MG63 (cell line): Measurements from ENCODE around the gene CRYGA. TPM values are rescaled to one million over a fixed set of nuclear protein-coding genes. Genes with fewer than 3 reads are reported as not detected.
"Not testable (repeated sequence)": the region's sequence is repeated elsewhere in the genome, so short reads cannot be mapped to it uniquely, and the experiment has no call there.

Experiments used
- DNase-seq: peaks from one replicate; pipeline ENCODE4 v3.0.0-alpha.2; 2020
- H3K27me3 ChIP-seq: fragments of 250-450 bp; sonication (Bioruptor Pico); 2 replicates; pipeline ENCODE4 v1.5.1; 2020; ENCODE audit warnings: mild to moderate bottlenecking, moderate library complexity
- H3K36me3 ChIP-seq: fragments of 250-450 bp; sonication (Bioruptor Pico); 2 replicates; pipeline ENCODE4 v1.5.1; 2020; ENCODE audit warnings: mild to moderate bottlenecking, moderate library complexity
- H3K4me3 ChIP-seq: fragments of 250-450 bp; sonication (Bioruptor Pico); 2 replicates; pipeline ENCODE4 v1.5.1; 2020; ENCODE audit warnings: mild to moderate bottlenecking, moderate library complexity
- H3K9me3 ChIP-seq: fragments of 250-450 bp; sonication (Bioruptor Pico); 2 replicates; pipeline ENCODE4 v1.5.1; 2020; ENCODE audit warnings: mild to moderate bottlenecking, moderate library complexity
- total RNA-seq: library from RNA; depleted of rRNA; stranded (reverse); fragments of >200 nt; shearing (Covaris generic); gene quantifications from 2 replicates; pipeline ENCODE4 v1.2.3, GENCODE V29; 2014; ENCODE audit warnings: low replicate concordance

CRYGA gene
- total RNA-seq, 1 experiment from 2014 or later = not detected

- H3K36me3 ChIP-seq, DNase-seq, H3K4me3 ChIP-seq, H3K9me3 ChIP-seq, H3K27me3 ChIP-seq: not testable (repeated sequence)
Measured at GRCh38 chr2:208138334-208138733, 25.1 kb downstream of the CRYGA start.

GRCh38 chr2:208136716-208137094, 26.7 kb downstream of the CRYGA start:
- Histone ChIP-seq H3K36me3 (no peaks in the 10 kb centered on the region), H3K27me3 (no peaks in the 10 kb centered on the region), H3K4me3 (no peak overlapping the region), H3K9me3 (no peaks in the 10 kb centered on the region)
- DNase-seq = no peak

- no peak for DNase-seq
- no peaks in the 10 kb centered on the region for H3K27me3 ChIP-seq
- no peaks in the 10 kb centered on the region for H3K9me3 ChIP-seq
- H3K36me3 ChIP-seq = no peaks in the 10 kb centered on the region
- H3K4me3 ChIP-seq = no peak overlapping the region
Measured at GRCh38 chr2:208135794-208136715, 27.3 kb downstream of the CRYGA start.

GRCh38 chr2:208134928-208135586, 28.3 kb downstream of the CRYGA start:
- no peaks in the 10 kb centered on the region for H3K27me3 ChIP-seq
- no peak for DNase-seq
- no peak overlapping the region for H3K4me3 ChIP-seq

GRCh38 chr2:208130712-208131110, 32.7 kb downstream of the CRYGA start:
- Histone ChIP-seq H3K4me3 (no peak overlapping the region), H3K9me3 (no peaks in the 10 kb centered on the region), H3K27me3 (no peaks in the 10 kb centered on the region), H3K36me3 (no peaks in the 10 kb centered on the region)
- DNase-seq = no peak

More at GRCh38 chr2:208134928-208135586, 28.3 kb downstream of the CRYGA start:
- Histone ChIP-seq H3K9me3 (no peaks in the 10 kb centered on the region), H3K36me3 (no peaks in the 10 kb centered on the region)

- H3K36me3 ChIP-seq = no peaks in the 10 kb centered on the region
- no peak within 1 kb of the TSS for H3K4me3 ChIP-seq
- DNase-seq = no peak
- no peaks in the 10 kb centered on the region for H3K9me3 ChIP-seq
- H3K27me3 ChIP-seq = no peaks in the 10 kb centered on the region
Measured at GRCh38 chr2:208129744-208130711, 33.4 kb downstream of the CRYGA start, which contains the start of gene CRYGC. Gene CRYGC, minus strand, starts transcription at chr2:208129828. Its CDS starts 36 bp downstream, at chr2:208129792.

GRCh38 chr2:208128136-208128535, 35.3 kb downstream of the CRYGA start:
- DNase-seq = no peak
- no peaks in the 10 kb centered on the region for H3K9me3 ChIP-seq
- H3K4me3 ChIP-seq = no peak overlapping the region
- no peaks in the 10 kb centered on the region for H3K27me3 ChIP-seq
- no peaks in the 10 kb centered on the region for H3K36me3 ChIP-seq

- H3K9me3 ChIP-seq = no peaks in the 10 kb centered on the region
- H3K4me3 ChIP-seq = no peak overlapping the region
- H3K27me3 ChIP-seq = no peaks in the 10 kb centered on the region
- no peak for DNase-seq
- H3K36me3 ChIP-seq = no peaks in the 10 kb centered on the region
Measured at GRCh38 chr2:208127090-208127489, 36.3 kb downstream of the CRYGA start.

GRCh38 chr2:208125251-208125650, 38.1 kb downstream of the CRYGA start:
- H3K4me3 ChIP-seq = no peak overlapping the region
- DNase-seq = no peak
- H3K9me3 ChIP-seq = no peaks in the 10 kb centered on the region
- H3K36me3 ChIP-seq = no peaks in the 10 kb centered on the region
- no peaks in the 10 kb centered on the region for H3K27me3 ChIP-seq

GRCh38 chr2:208124013-208124715, 39.2 kb downstream of the CRYGA start, which contains the start of gene CRYGD:
Gene CRYGD, minus strand, starts transcription at chr2:208124524. Its CDS starts 51 bp downstream, at chr2:208124473.
- not testable (repeated sequence) for H3K36me3 ChIP-seq, H3K9me3 ChIP-seq, H3K27me3 ChIP-seq
- DNase-seq = peak; percentile 11
- peak within 1 kb of the TSS; percentile 28 for H3K4me3 ChIP-seq

GRCh38 chr2:208122248-208122647, 41.1 kb downstream of the CRYGA start:
- no peak for DNase-seq
- H3K9me3 ChIP-seq = no peaks in the 10 kb centered on the region
- no peaks in the 10 kb centered on the region for H3K36me3 ChIP-seq
- no peak overlapping the region for H3K4me3 ChIP-seq
- H3K27me3 ChIP-seq = no peaks in the 10 kb centered on the region

GRCh38 chr2:208118918-208119317, 44.5 kb downstream of the CRYGA start:
- H3K9me3 ChIP-seq = no peaks in the 10 kb centered on the region
- DNase-seq = no peak
- H3K4me3 ChIP-seq = no peak overlapping the region
- no peaks in the 10 kb centered on the region for H3K36me3 ChIP-seq
- H3K27me3 ChIP-seq = no peaks in the 10 kb centered on the region

- DNase-seq, H3K9me3 ChIP-seq, H3K36me3 ChIP-seq, H3K27me3 ChIP-seq, H3K4me3 ChIP-seq: not testable (repeated sequence)
Measured at GRCh38 chr2:208117390-208117789, 46.0 kb downstream of the CRYGA start.

- Histone ChIP-seq H3K9me3 (no peaks in the 10 kb centered on the region), H3K36me3 (no peaks in the 10 kb centered on the region), H3K4me3 (no peak overlapping the region), H3K27me3 (no peaks in the 10 kb centered on the region)
- no peak for DNase-seq
Measured at GRCh38 chr2:208112969-208113368, 50.4 kb downstream of the CRYGA start.

GRCh38 chr2:208112273-208112745, 51.1 kb downstream of the CRYGA start:
- not testable (repeated sequence) for H3K4me3 ChIP-seq, H3K9me3 ChIP-seq, DNase-seq, H3K27me3 ChIP-seq, H3K36me3 ChIP-seq
